Measurements from ENCODE around the gene MAGEA6.

The MAGEA6 gene

DNA sequence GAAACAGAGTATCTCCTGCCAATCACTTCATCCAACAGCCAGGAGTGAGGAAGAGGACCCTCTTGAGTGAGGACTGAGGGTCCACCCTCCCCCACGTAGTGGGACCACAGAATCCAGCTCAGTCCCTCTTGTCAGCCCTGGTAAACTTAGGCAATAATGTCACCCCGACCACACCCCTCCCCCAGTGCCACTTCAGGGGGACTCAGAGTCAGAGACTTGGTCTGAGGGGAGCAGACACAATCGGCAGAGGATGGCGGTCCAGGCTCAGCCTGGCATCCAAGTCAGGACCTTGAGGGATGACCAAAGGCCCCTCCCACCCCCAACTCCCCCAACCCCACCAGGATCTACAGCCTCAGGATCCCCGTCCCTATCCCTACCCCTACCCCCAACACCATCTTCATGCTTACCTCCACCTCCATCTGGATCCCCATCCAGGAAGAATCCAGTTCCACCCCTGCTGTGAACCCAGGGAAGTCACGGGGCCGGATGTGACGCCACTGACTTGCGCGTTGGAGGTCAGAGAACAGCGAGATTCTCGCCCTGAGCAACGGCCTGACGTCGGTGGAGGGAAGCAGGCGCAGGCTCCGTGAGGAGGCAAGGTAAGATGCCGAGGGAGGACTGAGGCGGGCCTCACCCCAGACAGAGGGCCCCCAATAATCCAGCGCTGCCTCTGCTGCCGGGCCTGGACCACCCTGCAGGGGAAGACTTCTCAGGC, 36.1 kb downstream of the MAGEA6 start, which contains the start of the genes CSAG1 and MAGEA12:
Gene CSAG1, minus strand, starts transcription at position 461 of the 715 bp plus-strand sequence. CDS start 1,261 bp downstream, outside the sequence.
Gene MAGEA12, plus strand, starts transcription at position 497 of the 715 bp plus-strand sequence. CDS start 2,405 bp downstream, outside the sequence.
- no peaks in the 10 kb centered on the region for H3K4me1 ChIP-seq (ENCODE audit: control insufficient read depth, insufficient read depth, low read length)
- no peaks in the 10 kb centered on the region for H3K36me3 ChIP-seq (ENCODE audit: control insufficient read depth, insufficient read depth, low read length)
- H3K27me3 ChIP-seq (ENCODE audit: control insufficient read depth, insufficient read depth, low read length): no peaks in the 10 kb centered on the region
- no peak for DNase-seq (ENCODE audit: low read depth, low spot score)
- H3K27ac ChIP-seq (ENCODE audit: low read length): no peak within 1 kb of the TSS
- no peak within 1 kb of the TSS for H3K4me3 ChIP-seq (ENCODE audit: low read length)
- WGBS (ENCODE audit: insufficient coverage, insufficient read length): no CpG with 5 or more reads among the region's 21 CpGs
- H3K9me3 ChIP-seq (ENCODE audit: control insufficient read depth, insufficient read depth, low read length): no peaks in the 10 kb centered on the region

DNA sequence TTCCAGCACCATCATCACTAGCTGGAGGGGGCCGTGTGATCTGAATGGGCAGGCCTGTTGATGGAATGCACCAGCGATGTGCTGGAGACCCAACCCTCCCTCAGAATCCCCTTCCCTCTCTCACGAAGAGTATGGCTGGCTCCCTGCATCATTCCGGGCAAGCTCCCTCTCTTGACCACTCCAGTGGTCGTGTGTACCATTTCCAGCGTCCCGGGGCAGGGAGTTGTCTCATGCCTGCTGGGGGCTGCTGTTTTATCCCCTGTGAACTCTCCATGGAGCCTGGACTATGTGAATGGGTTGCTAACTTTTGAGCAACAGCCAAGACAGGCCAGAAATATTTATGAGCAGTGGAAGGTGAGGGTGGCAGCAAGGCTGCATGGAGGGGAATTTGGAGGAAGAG, 44.1 kb downstream of the MAGEA6 start:
- no CpG with 5 or more reads among the region's 7 CpGs for WGBS (ENCODE audit: insufficient coverage, insufficient read length)
- H3K27ac ChIP-seq (ENCODE audit: low read length): no peak overlapping the region

More for the DNA sequence above, 44.1 kb downstream of the MAGEA6 start:
- Histone ChIP-seq H3K27me3 (ENCODE audit: control insufficient read depth, insufficient read depth, low read length) (no peaks in the 10 kb centered on the region), H3K9me3 (ENCODE audit: control insufficient read depth, insufficient read depth, low read length) (no peaks in the 10 kb centered on the region), H3K4me1 (ENCODE audit: control insufficient read depth, insufficient read depth, low read length) (no peaks in the 10 kb centered on the region), H3K4me3 (ENCODE audit: low read length) (no peak overlapping the region), H3K36me3 (ENCODE audit: control insufficient read depth, insufficient read depth, low read length) (no peaks in the 10 kb centered on the region)
- no peak for DNase-seq (ENCODE audit: low read depth, low spot score)
